ENCODE data around the gene SGMS1. TPM values are rescaled to one million over a fixed set of nuclear protein-coding genes. Genes with fewer than 3 reads are reported as not detected.
"Not testable (repeated sequence)": the region's sequence is repeated elsewhere in the genome, so short reads cannot be mapped to it uniquely, and the experiment has no call there.

SGMS1 gene
- total RNA-seq, 4 donors from 2014 or later = 80.8 to 98.9 (median 90.7) TPM

- DNase-seq = no peak
- H3K4me1 ChIP-seq = peaks cover 0 to 2% of the 10 kb centered on the region in 2 donors
- no peaks in the 10 kb centered on the region for H3K27me3 ChIP-seq
- H3K4me3 ChIP-seq (replicated peaks in 1 of 3) = no peak overlapping the region
- no peaks in the 10 kb centered on the region for H3K36me3 ChIP-seq
- no peaks in the 10 kb centered on the region for H3K9me3 ChIP-seq
- TF ChIP-seq CTCF (IDR thresholded peaks at IDR 0.05) = no peak
- TF ChIP-seq POLR2A (IDR thresholded peaks at IDR 0.05) = no peak
- H3K27ac ChIP-seq = no peak overlapping the region
- intact Hi-C loops (cut with DNase I) = no loop called here
- WGBS, 2 donors = 74 to 85% methylated on average over 1 of the region's 1 CpG
These were observed 25.1 kb upstream of the SGMS1 start for GRCh38 chr10:50648935-50649227.

GRCh38 chr10:50648089-50648934, 24.6 kb upstream of the SGMS1 start:
- no peaks in the 10 kb centered on the region for H3K27me3 ChIP-seq
- no peaks in the 10 kb centered on the region for H3K9me3 ChIP-seq
- H3K4me3 ChIP-seq (replicated peaks in 1 of 3) = no peak overlapping the region
- WGBS, 2 donors = 89 to 90% methylated on average over 7 of the region's 7 CpGs
- no peak for DNase-seq
- H3K4me1 ChIP-seq = no peaks in the 10 kb centered on the region
- intact Hi-C loops (cut with DNase I) = no loop called here
- no peaks in the 10 kb centered on the region for H3K36me3 ChIP-seq
- H3K27ac ChIP-seq = no peak overlapping the region
- TF ChIP-seq CTCF (IDR thresholded peaks at IDR 0.05) = no peak
- TF ChIP-seq POLR2A (IDR thresholded peaks at IDR 0.05) = no peak

- 97 to 100% methylated on average over 1 of the region's 1 CpG for WGBS, 2 donors
- intact Hi-C loops (cut with DNase I); H3K27me3 ChIP-seq; H3K27ac ChIP-seq; H3K9me3 ChIP-seq; H3K36me3 ChIP-seq; H3K4me1 ChIP-seq; DNase-seq; H3K4me3 ChIP-seq (replicated peaks in 1 of 3): not testable (repeated sequence)
These were observed 23.6 kb upstream of the SGMS1 start for GRCh38 chr10:50647350-50647749.

- Histone ChIP-seq H3K27ac (no peak overlapping the region), H3K4me1 (no peaks in the 10 kb centered on the region), H3K4me3 (replicated peaks in 1 of 3) (no peak overlapping the region), H3K36me3 (no peaks in the 10 kb centered on the region), H3K9me3 (no peaks in the 10 kb centered on the region), H3K27me3 (no peaks in the 10 kb centered on the region)
- DNase-seq = no peak
- intact Hi-C loops (cut with DNase I) = no loop called here
- no peak for TF ChIP-seq POLR2A (IDR thresholded peaks at IDR 0.05)
- no peak for TF ChIP-seq CTCF (IDR thresholded peaks at IDR 0.05)
These were observed 21.5 kb upstream of the SGMS1 start for GRCh38 chr10:50645236-50645635.

- Histone ChIP-seq H3K27me3 (no peaks in the 10 kb centered on the region), H3K9me3 (no peaks in the 10 kb centered on the region), H3K4me3 (replicated peaks in 1 of 3) (no peak overlapping the region), H3K27ac (no peak overlapping the region), H3K4me1 (no peaks in the 10 kb centered on the region), H3K36me3 (no peaks in the 10 kb centered on the region)
- intact Hi-C loops (cut with DNase I) = no loop called here
- 56 to 61% methylated on average over 2 of the region's 2 CpGs for WGBS, 2 donors
- no peak for DNase-seq
- TF ChIP-seq POLR2A (IDR thresholded peaks at IDR 0.05) (no peak), CTCF (IDR thresholded peaks at IDR 0.05) (no peak)
These were observed 17.9 kb upstream of the SGMS1 start for GRCh38 chr10:50641626-50642025.
